HT-29 (cell line): Measurements from ENCODE around the gene YLPM1. TPM values are rescaled to one million over a fixed set of nuclear protein-coding genes. Genes with fewer than 3 reads are reported as not detected.
"Not testable (repeated sequence)": the region's sequence is repeated elsewhere in the genome, so short reads cannot be mapped to it uniquely, and the experiment has no call there.

Experiments used
- DNase-seq: peaks from one replicate; pipeline ENCODE4 v3.0.0-alpha.2; 2015; ENCODE audit warnings: low spot score
- total RNA-seq: library from RNA; depleted of rRNA; stranded (reverse); fragments of >200 nt; shearing (Covaris generic); gene quantifications from 2 replicates; pipeline ENCODE4 v1.2.3, GENCODE V29; 2014; rRNA removed

The YLPM1 gene
- total RNA-seq = 6.8 and 9.1 TPM in 2 replicates

GRCh38 chr14:74762917-74763802 lies at the start of gene YLPM1:
Gene YLPM1, plus strand, starts transcription at chr14:74763316. Its CDS starts 174 bp downstream, at chr14:74763490.
- peak; percentile 91 for DNase-seq

GRCh38 chr14:74713395-74713735 lies 49.8 kb upstream of the YLPM1 start:
- no peak for DNase-seq

- no peak for DNase-seq
Measured at GRCh38 chr14:74720526-74720925, 42.6 kb upstream of the YLPM1 start.

GRCh38 chr14:74723134-74723533 lies 40.0 kb upstream of the YLPM1 start:
- no peak for DNase-seq

- no peak for DNase-seq
Measured at GRCh38 chr14:74732387-74732786, 30.7 kb upstream of the YLPM1 start.

- DNase-seq = no peak
Measured at GRCh38 chr14:74733221-74733620, 29.9 kb upstream of the YLPM1 start.

GRCh38 chr14:74735125-74735524 lies 28.0 kb upstream of the YLPM1 start:
- no peak for DNase-seq

- DNase-seq = no peak
Measured at GRCh38 chr14:74737753-74738325, 25.3 kb upstream of the YLPM1 start.

- DNase-seq = no peak
Measured at GRCh38 chr14:74739293-74740030, 23.7 kb upstream of the YLPM1 start.

- DNase-seq = no peak
Measured at GRCh38 chr14:74747237-74747636, 15.9 kb upstream of the YLPM1 start.

GRCh38 chr14:74754157-74754556 lies 9.0 kb upstream of the YLPM1 start:
- DNase-seq = no peak

- DNase-seq = no peak
Measured at GRCh38 chr14:74754899-74755298, 8.2 kb upstream of the YLPM1 start.

GRCh38 chr14:74756326-74756725 lies 6.8 kb upstream of the YLPM1 start:
- no peak for DNase-seq

- not testable (repeated sequence) for DNase-seq
Measured at GRCh38 chr14:74758505-74758904, 4.6 kb upstream of the YLPM1 start.

- peak; percentile 18 for DNase-seq
Measured at GRCh38 chr14:74763803-74764531, 851 bp downstream of the YLPM1 start.

- no peak for DNase-seq
Measured at GRCh38 chr14:74765721-74766120, 2.6 kb downstream of the YLPM1 start.

GRCh38 chr14:74771399-74771798 lies 8.3 kb downstream of the YLPM1 start:
- no peak for DNase-seq

- no peak for DNase-seq
Measured at GRCh38 chr14:74784634-74785033, 21.5 kb downstream of the YLPM1 start.

- DNase-seq = no peak
Measured at GRCh38 chr14:74785056-74785613, 22.0 kb downstream of the YLPM1 start.

- DNase-seq = no peak
Measured at GRCh38 chr14:74786796-74787315, 23.7 kb downstream of the YLPM1 start.
